GM12878 (cell line): ENCODE results near the gene RBM4B.

ENCODE experiments used
- CHD2 ChIP-seq: IDR thresholded peaks from 2 replicates; pipeline ENCODE4 v1.6.1; 2011; ENCODE audit warnings: low read depth, low read length, improper control_type of control experiment, borderline replicate concordance
- EZH2 ChIP-seq: IDR thresholded peaks from 2 replicates; pipeline ENCODE4 v1.6.1; 2012; ENCODE audit warnings: low read depth, mild to moderate bottlenecking, control low read depth, inconsistent platforms, low read length, borderline replicate concordance; ENCODE audit not compliant: control insufficient read depth
- GABPA ChIP-seq: IDR thresholded peaks from 2 replicates; pipeline ENCODE4 v1.6.1; 2014; ENCODE audit warnings: antibody characterized with exemption, low read depth, mild to moderate bottlenecking, inconsistent platforms
- HDAC6 ChIP-seq: fragments of 200-600 bp; sonication (generic); IDR thresholded peaks from one replicate; pipeline ENCODE4 v1.8.0; 2017; ENCODE audit warnings: antibody characterized with exemption; ENCODE audit not compliant: unreplicated experiment
- NBN ChIP-seq: fragments of 450-650 bp; IDR thresholded peaks from 2 replicates; pipeline ENCODE4 v1.6.1; 2016
- POLR2A ChIP-seq: IDR thresholded peaks from 2 replicates; pipeline ENCODE4 v1.6.1; 2011; ENCODE audit warnings: low read depth, mild to moderate bottlenecking, low read length
- SIN3A ChIP-seq: IDR thresholded peaks from 2 replicates; pipeline ENCODE4 v1.6.1; 2012; ENCODE audit warnings: low read depth, low read length, improper control_type of control experiment
- ZNF274 ChIP-seq: IDR thresholded peaks from one replicate; pipeline ENCODE4 v1.8.0; 2011; ENCODE audit not compliant: insufficient read length, insufficient read depth
- ZNF384 ChIP-seq: IDR thresholded peaks from 2 replicates; pipeline ENCODE4 v1.6.1; 2012; ENCODE audit warnings: low read depth, mild to moderate bottlenecking, low read length, improper control_type of control experiment, borderline replicate concordance
- TF ChIP-seq, protein P1 (sequence below), 3 experiments: IDR thresholded peaks in 2 of 3; conservative IDR thresholded peaks in 1 of 3; 2 replicates each; pipeline ENCODE4 v1.5.1; 2011; ENCODE audit warnings: low read depth in 3 of 3, low read length in 3 of 3, mild to moderate bottlenecking in 3 of 3, control low read depth in 2 of 3, moderate library complexity in 2 of 3, inconsistent platforms in 1 of 3, mixed read lengths in 1 of 3; ENCODE audit not compliant: control insufficient read depth in 2 of 3, insufficient read depth in 1 of 3; ENCODE audit errors: extremely low read depth in 1 of 3
- TF ChIP-seq, protein P2 (sequence below): IDR thresholded peaks from 2 replicates; pipeline ENCODE4 v1.6.1; 2012; ENCODE audit warnings: low read length, inconsistent platforms

DNA sequence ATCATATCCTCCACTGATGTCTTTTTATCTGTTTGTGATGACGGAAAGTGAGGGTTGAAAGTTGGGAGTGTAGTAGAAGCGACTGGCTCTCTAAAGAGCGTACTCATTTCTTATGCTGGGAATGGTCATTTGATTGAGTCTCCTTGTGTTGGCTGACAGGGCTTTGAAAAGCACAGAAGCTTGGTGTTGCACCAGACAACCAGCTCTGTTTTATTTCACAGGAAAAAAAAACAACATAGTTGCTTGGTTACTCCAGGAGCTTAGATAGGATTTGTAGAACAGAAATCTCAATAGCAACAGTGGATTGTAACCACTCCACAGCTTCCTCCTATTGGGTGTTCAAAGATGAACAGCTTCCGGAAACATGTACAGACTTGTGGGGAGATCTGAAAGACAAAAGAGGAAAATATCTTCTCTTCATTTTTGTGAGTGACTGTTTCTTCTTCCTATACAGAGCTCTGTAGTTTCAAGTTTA is 58.6 kb downstream of the RBM4B start:
- TF ChIP-seq, protein P1, sequence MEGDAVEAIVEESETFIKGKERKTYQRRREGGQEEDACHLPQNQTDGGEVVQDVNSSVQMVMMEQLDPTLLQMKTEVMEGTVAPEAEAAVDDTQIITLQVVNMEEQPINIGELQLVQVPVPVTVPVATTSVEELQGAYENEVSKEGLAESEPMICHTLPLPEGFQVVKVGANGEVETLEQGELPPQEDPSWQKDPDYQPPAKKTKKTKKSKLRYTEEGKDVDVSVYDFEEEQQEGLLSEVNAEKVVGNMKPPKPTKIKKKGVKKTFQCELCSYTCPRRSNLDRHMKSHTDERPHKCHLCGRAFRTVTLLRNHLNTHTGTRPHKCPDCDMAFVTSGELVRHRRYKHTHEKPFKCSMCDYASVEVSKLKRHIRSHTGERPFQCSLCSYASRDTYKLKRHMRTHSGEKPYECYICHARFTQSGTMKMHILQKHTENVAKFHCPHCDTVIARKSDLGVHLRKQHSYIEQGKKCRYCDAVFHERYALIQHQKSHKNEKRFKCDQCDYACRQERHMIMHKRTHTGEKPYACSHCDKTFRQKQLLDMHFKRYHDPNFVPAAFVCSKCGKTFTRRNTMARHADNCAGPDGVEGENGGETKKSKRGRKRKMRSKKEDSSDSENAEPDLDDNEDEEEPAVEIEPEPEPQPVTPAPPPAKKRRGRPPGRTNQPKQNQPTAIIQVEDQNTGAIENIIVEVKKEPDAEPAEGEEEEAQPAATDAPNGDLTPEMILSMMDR (IDR thresholded peaks at IDR 0.05 in 2 of 3, conservative IDR thresholded peaks at IDR 0.05 in 1 of 3; ENCODE audit: control insufficient read depth in 2 of 3, extremely low read depth in 1 of 3, insufficient read depth in 1 of 3, low read depth in 3 of 3, low read length in 3 of 3): no peak
- no peak for TF ChIP-seq EZH2
- TF ChIP-seq NBN: no peak
- TF ChIP-seq, protein P2, sequence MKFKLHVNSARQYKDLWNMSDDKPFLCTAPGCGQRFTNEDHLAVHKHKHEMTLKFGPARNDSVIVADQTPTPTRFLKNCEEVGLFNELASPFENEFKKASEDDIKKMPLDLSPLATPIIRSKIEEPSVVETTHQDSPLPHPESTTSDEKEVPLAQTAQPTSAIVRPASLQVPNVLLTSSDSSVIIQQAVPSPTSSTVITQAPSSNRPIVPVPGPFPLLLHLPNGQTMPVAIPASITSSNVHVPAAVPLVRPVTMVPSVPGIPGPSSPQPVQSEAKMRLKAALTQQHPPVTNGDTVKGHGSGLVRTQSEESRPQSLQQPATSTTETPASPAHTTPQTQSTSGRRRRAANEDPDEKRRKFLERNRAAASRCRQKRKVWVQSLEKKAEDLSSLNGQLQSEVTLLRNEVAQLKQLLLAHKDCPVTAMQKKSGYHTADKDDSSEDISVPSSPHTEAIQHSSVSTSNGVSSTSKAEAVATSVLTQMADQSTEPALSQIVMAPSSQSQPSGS: no peak
- TF ChIP-seq CHD2: no peak
- no peak for TF ChIP-seq ZNF384
- no peak for TF ChIP-seq GABPA
- TF ChIP-seq POLR2A: no peak
- TF ChIP-seq ZNF274: no peak
- no peak for TF ChIP-seq HDAC6
- TF ChIP-seq SIN3A: no peak
